Ovary (tissue), 9 donors: ENCODE results near the gene MBNL2. TPM values are rescaled to one million over a fixed set of nuclear protein-coding genes. Genes with fewer than 3 reads are reported as not detected.

Source experiments
- DNase-seq, 5 donors: peaks; one replicate each; pipeline ENCODE4 v3.0.0-alpha.2; 2019 to 2020
- H3K27ac ChIP-seq, 2 donors: fragments of 200-600 bp; one replicate each; pipeline versions ENCODE4 v1.5.1 to v1.8.0; 2019 to 2022
- H3K27me3 ChIP-seq: fragments of 200-600 bp; one replicate; pipeline ENCODE4 v1.8.0; 2022
- H3K36me3 ChIP-seq: fragments of 200-600 bp; sonication (generic); one replicate; pipeline ENCODE4 v1.5.1; 2019
- H3K4me1 ChIP-seq: one replicate; pipeline ENCODE4 v1.8.1; 2013; ENCODE audit warnings: mild to moderate bottlenecking, moderate library complexity; ENCODE audit not compliant: insufficient read depth
- H3K4me3 ChIP-seq: fragments of 200-600 bp; sonication (generic); one replicate; pipeline ENCODE4 v1.5.1; 2017
- H3K9me3 ChIP-seq, 2 donors: fragments of 200-600 bp in 1 of 2; sonication (generic) in 1 of 2; one replicate each; pipeline versions ENCODE4 v1.5.1 to v1.8.1; 2013 to 2019; ENCODE audit warnings: mild to moderate bottlenecking in 1 of 2, moderate library complexity in 1 of 2
- CTCF ChIP-seq, 3 donors: fragments of 450-650 bp in 2 of 3; fragments of 200-600 bp in 1 of 3; IDR thresholded peaks; one replicate each; pipeline versions ENCODE4 v1.5.1 to v1.8.0; 2016 to 2022; ENCODE audit warnings: antibody characterized with exemption in 3 of 3, mild to moderate bottlenecking in 1 of 3
- EP300 ChIP-seq: sonication (generic); formaldehyde crosslinking; IDR thresholded peaks from one replicate; pipeline ENCODE4 v1.6.1; 2017; ENCODE audit warnings: antibody characterized with exemption
- POLR2A ChIP-seq: fragments of 450-650 bp; IDR thresholded peaks from one replicate; pipeline ENCODE4 v1.6.1; 2017; ENCODE audit warnings: antibody characterized with exemption, mild to moderate bottlenecking, moderate library complexity
- WGBS, 3 donors: extraction: QIAGEN DNeasy Blood & Tissue Kit in 1 of 3; methylation state at CpG; one replicate each; pipeline versions ENCODE4 v1.1.5 to v1.1.7; 2013 to 2017; 5-methylcytosine and 5-hydroxymethylcytosine counted together
- intact Hi-C, 4 donors: fragments of 100-400 bp; cut with DNase I; formaldehyde crosslinking; loops; one replicate each; pipeline versions ENCODE4 v1.11.0 to v1.15.1; 2022 to 2023
- polyA plus RNA-seq, 2 donors: library from polyadenylated mRNA; stranded (reverse); fragments of 200-250 nt in 1 of 2; fragments of 350-450 nt in 1 of 2; fragmentation: Illumina TruSeq in 1 of 2; extraction: RNeasy Lipid Tissue Mini Kit (QIAGEN cat#74804) in 1 of 2; gene quantifications; one replicate each; pipeline ENCODE4 v1.2.3, GENCODE V29; 2013 to 2014
- total RNA-seq, 7 donors: library from RNA; depleted of rRNA in 2 of 7; stranded (reverse); fragments of >200 nt in 2 of 7; fragmentation: NEBNext Ultra II Directional in 3 of 7; extraction: Animal tissue kit (Norgen Biotek cat#: 25700) in 3 of 7; gene quantifications; one replicate each; pipeline versions ENCODE4 v1.1.0 to v1.2.4, GENCODE V29; 2016 to 2023
- donor health status: DM: no; HTN: no; CAD: no; lungs with moderate emphysema.
- donor health status: DM: no; HTN: no; CAD: no.
- donor health status: Bipolar disorder and iron deficiency.
- donor health status: DM: yes; HTN: yes; CAD: no.
- donor health status: DM: no; HTN: no; CAD: no.
- donor health status: DM: yes; HTN: yes; CAD: no.

The MBNL2 gene
- total and polyA plus RNA-seq, 9 donors: 43.7 to 110 (median 92.1) TPM

- peaks cover 18% of the 10 kb centered on the region for H3K4me1 ChIP-seq
- H3K27me3 ChIP-seq: no peaks in the 10 kb centered on the region
- TF ChIP-seq EP300 (no peak), CTCF (IDR thresholded peaks at IDR 0.05) (no peak), POLR2A (no peak)
- no peak for DNase-seq
- H3K36me3 ChIP-seq: no peaks in the 10 kb centered on the region
- no peaks in the 10 kb centered on the region for H3K9me3 ChIP-seq
- intact Hi-C loops: loop anchor here in 1 of 4 donors (10.0 kb wide), 1 partner anchor 136 kb away; no protein-coding TSS in a partner anchor
- H3K4me3 ChIP-seq: no peak overlapping the region
- H3K27ac ChIP-seq: peak overlapping the region in 1 of 2 donors; percentile 60
Observed at GRCh38 chr13:97250560-97250959, 28.4 kb downstream of the MBNL2 start.

GRCh38 chr13:97252735-97253134, 30.6 kb downstream of the MBNL2 start:
- intact Hi-C loops: loop anchor here in 1 of 4 donors (10.0 kb wide), 1 partner anchor 138 kb away; no protein-coding TSS in a partner anchor
- Histone ChIP-seq H3K27ac (no peak overlapping the region), H3K4me1 (peaks cover 26% of the 10 kb centered on the region), H3K9me3 (no peaks in the 10 kb centered on the region), H3K36me3 (no peaks in the 10 kb centered on the region), H3K27me3 (no peaks in the 10 kb centered on the region), H3K4me3 (no peak overlapping the region)
- TF ChIP-seq POLR2A (no peak), CTCF (IDR thresholded peaks at IDR 0.05) (no peak), EP300 (no peak)
- no peak for DNase-seq
- WGBS, 3 donors: 85 to 88% (median 87%) methylated on average over 1 of the region's 1 CpG

GRCh38 chr13:97253581-97254293, 31.6 kb downstream of the MBNL2 start:
- H3K27me3 ChIP-seq: no peaks in the 10 kb centered on the region
- H3K36me3 ChIP-seq: no peaks in the 10 kb centered on the region
- intact Hi-C loops: loop anchor here in 1 of 4 donors (10.0 kb wide), 1 partner anchor 139 kb away; no protein-coding TSS in a partner anchor
- H3K9me3 ChIP-seq: no peaks in the 10 kb centered on the region
- H3K4me3 ChIP-seq: no peak overlapping the region
- H3K4me1 ChIP-seq: peaks cover 29% of the 10 kb centered on the region
- no peak for DNase-seq
- no peak overlapping the region for H3K27ac ChIP-seq
- TF ChIP-seq POLR2A (no peak), CTCF (IDR thresholded peaks at IDR 0.05) (no peak), EP300 (no peak)
- 95 to 96% (median 95%) methylated on average over 8 of the region's 8 CpGs for WGBS, 3 donors

DNA sequence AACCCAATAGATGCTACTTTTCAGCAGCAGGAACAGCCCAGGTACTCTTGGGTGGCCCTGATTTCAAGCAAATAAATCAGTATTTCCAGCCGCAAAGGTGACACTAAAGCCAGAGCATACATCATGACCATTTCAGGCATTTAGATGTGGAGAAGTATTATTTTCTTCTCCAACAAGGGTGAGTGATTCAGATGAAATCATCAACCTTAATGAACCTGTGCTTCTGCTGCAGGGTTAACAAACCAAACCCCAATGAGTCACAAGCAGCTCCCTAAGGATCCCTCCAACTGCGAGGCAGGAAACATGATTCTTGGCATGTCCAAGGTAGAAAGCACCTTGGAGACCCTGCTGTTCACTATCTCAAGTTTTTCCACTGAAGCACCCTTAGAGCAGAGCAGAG, 32.7 kb downstream of the MBNL2 start:
- no peak for TF ChIP-seq CTCF (IDR thresholded peaks at IDR 0.05)
- TF ChIP-seq EP300: no peak
- peaks cover 34% of the 10 kb centered on the region for H3K4me1 ChIP-seq
- no peak overlapping the region for H3K4me3 ChIP-seq
- H3K36me3 ChIP-seq: no peaks in the 10 kb centered on the region
- no peak for DNase-seq
- no peak overlapping the region for H3K27ac ChIP-seq
- WGBS, 3 donors: 58 to 78% (median 67%) methylated on average over 2 of the region's 2 CpGs
- no peaks in the 10 kb centered on the region for H3K27me3 ChIP-seq
- H3K9me3 ChIP-seq: no peaks in the 10 kb centered on the region
- intact Hi-C loops: loop anchor here in 1 of 4 donors (10.0 kb wide), 1 partner anchor 140 kb away; no protein-coding TSS in a partner anchor
